IMR-90 (cell line): Measurements from ENCODE around the gene CTSO. TPM values are rescaled to one million over a fixed set of nuclear protein-coding genes. Genes with fewer than 3 reads are reported as not detected.
A peak's percentile ranks its signal among the peaks of the same experiment; 100 is the strongest.

Experiments
- ATAC-seq: fragments of 200-7000 bp; cut with Tn5 transposase; 2 replicates; pipeline ENCODE4 v1.9.1; 2020; ENCODE audit warnings: low read depth, mild to moderate bottlenecking, moderate library complexity
- BruUV-seq: library from RNA; stranded (reverse); fragments of 400-500 nt; replicated peaks from 2 replicates; lab custom pipeline; 2021; lab: Mats Ljungman, UMichigan
- CTCF ChIA-PET: fragments of 300-600 bp; formaldehyde crosslinking; extraction: SDS; loops from one replicate; lab custom pipeline; 2021; ENCODE audit warnings: antibody characterized with exemption; lab: Yijun Ruan, JAX
- POLR2A ChIA-PET: fragments of 300-600 bp; sonication (Branson Sonifier 250); formaldehyde crosslinking; loops from one replicate; lab custom pipeline; 2022; ENCODE audit warnings: antibody characterized with exemption; ENCODE audit not compliant: unreplicated experiment; lab: Charles Lee
- DNase-seq: peaks from one replicate; pipeline ENCODE4 v3.0.0; 2013
- H2AFZ ChIP-seq: replicated peaks from 2 replicates; pipeline ENCODE3; 2013; ENCODE audit warnings: low read length, mild to moderate bottlenecking; ENCODE audit not compliant: poor library complexity
- H2AK5ac ChIP-seq: 2 replicates; pipeline ENCODE4 v1.6.1; 2013; ENCODE audit warnings: low read depth, low read length, inconsistent platforms
- H2AK9ac ChIP-seq: replicated peaks from 2 replicates; pipeline ENCODE3; 2013; ENCODE audit warnings: mild to moderate bottlenecking, low read depth, low read length, moderate library complexity; ENCODE audit not compliant: poor library complexity
- H2BK120ac ChIP-seq: 2 replicates; pipeline ENCODE4 v1.6.1; 2013; ENCODE audit warnings: low read depth, low read length, inconsistent platforms
- H2BK15ac ChIP-seq: 3 replicates; pipeline ENCODE4 v1.6.1; 2013; ENCODE audit warnings: low read depth, low read length, inconsistent platforms
- H2BK20ac ChIP-seq: 2 replicates; pipeline ENCODE4 v1.6.1; 2013; ENCODE audit warnings: low read depth, mild to moderate bottlenecking, inconsistent platforms, low read length, moderate library complexity
- H2BK5ac ChIP-seq: 2 replicates; pipeline ENCODE4 v1.6.1; 2013; ENCODE audit warnings: mild to moderate bottlenecking, low read depth, low read length, inconsistent platforms; ENCODE audit not compliant: poor library complexity, severe bottlenecking
- H3K14ac ChIP-seq: replicated peaks from 2 replicates; pipeline ENCODE4 v1.6.1; 2013; ENCODE audit warnings: low read depth, low read length, inconsistent platforms
- H3K18ac ChIP-seq: 2 replicates; pipeline ENCODE4 v1.6.1; 2013; ENCODE audit warnings: low read depth, low read length, control low read depth
- H3K23ac ChIP-seq: 2 replicates; pipeline ENCODE4 v1.6.1; 2013; ENCODE audit warnings: low read depth, low read length, inconsistent platforms
- H3K27ac ChIP-seq: 2 replicates; pipeline ENCODE4 v1.5.1; 2013; ENCODE audit warnings: mild to moderate bottlenecking, control low read depth, low read length; ENCODE audit not compliant: insufficient read depth
- H3K27me3 ChIP-seq: 2 replicates; pipeline ENCODE4 v1.6.1; 2013; ENCODE audit warnings: low read length; ENCODE audit not compliant: control insufficient read depth, insufficient read depth
- H3K36me3 ChIP-seq: 2 replicates; pipeline ENCODE4 v1.6.1; 2013; ENCODE audit warnings: low read length, mixed read lengths; ENCODE audit not compliant: control insufficient read depth, insufficient read depth
- H3K4ac ChIP-seq: 2 replicates; pipeline ENCODE4 v1.6.1; 2013; ENCODE audit warnings: low read depth, low read length, inconsistent platforms
- H3K4me1 ChIP-seq: 2 replicates; pipeline ENCODE4 v1.6.1; 2013; ENCODE audit warnings: low read length, mixed read lengths; ENCODE audit not compliant: control insufficient read depth, insufficient read depth
- H3K4me2 ChIP-seq: 2 replicates; pipeline ENCODE4 v1.6.1; 2013; ENCODE audit warnings: low read depth, mild to moderate bottlenecking, control low read depth, low read length, moderate library complexity
- H3K4me3 ChIP-seq: 2 replicates; pipeline ENCODE4 v1.5.1; 2013; ENCODE audit warnings: low read depth, mild to moderate bottlenecking, control low read depth, low read length, moderate library complexity; ENCODE audit not compliant: insufficient read depth
- H3K56ac ChIP-seq: 2 replicates; pipeline ENCODE4 v1.6.1; 2013; ENCODE audit warnings: low read length, inconsistent platforms; ENCODE audit not compliant: insufficient read depth; ENCODE audit errors: extremely low read depth
- H3K79me1 ChIP-seq, 2 experiments: 2 replicates each; pipeline ENCODE4 v1.6.1; 2013; ENCODE audit warnings: low read length in 2 of 2, inconsistent platforms in 1 of 2, low read depth in 1 of 2
- H3K9ac ChIP-seq: 2 replicates; pipeline ENCODE4 v1.6.1; 2013; ENCODE audit warnings: low read depth, low read length, control low read depth
- H3K9me1 ChIP-seq: 2 replicates; pipeline ENCODE4 v1.6.1; 2013; ENCODE audit warnings: low read length, inconsistent platforms; ENCODE audit not compliant: insufficient read depth
- H3K9me3 ChIP-seq: 2 replicates; pipeline ENCODE4 v1.6.1; 2013; ENCODE audit warnings: low read length; ENCODE audit not compliant: control insufficient read depth, insufficient read depth
- H4K20me1 ChIP-seq: 2 replicates; pipeline ENCODE4 v1.6.1; 2013; ENCODE audit warnings: low read length, inconsistent platforms; ENCODE audit not compliant: insufficient read depth
- H4K5ac ChIP-seq: 2 replicates; pipeline ENCODE4 v1.6.1; 2013; ENCODE audit warnings: mild to moderate bottlenecking, low read depth, low read length, control low read depth
- H4K8ac ChIP-seq, 2 experiments: 2 replicates each; pipeline ENCODE4 v1.6.1; 2013; ENCODE audit warnings: low read depth in 2 of 2, low read length in 2 of 2, control low read depth in 1 of 2, inconsistent platforms in 1 of 2
- H4K91ac ChIP-seq: 2 replicates; pipeline ENCODE4 v1.6.1; 2013; ENCODE audit warnings: low read depth, low read length, inconsistent platforms; ENCODE audit not compliant: insufficient read depth
- CHD1 ChIP-seq: IDR thresholded peaks from 2 replicates; pipeline ENCODE4 v1.6.1; 2012; ENCODE audit warnings: low read depth, low read length, improper control_type of control experiment
- FOS ChIP-seq: fragments of 150-350 bp; IDR thresholded peaks from 2 replicates; pipeline ENCODE4 v1.6.1; 2016; ENCODE audit warnings: low read depth, low read length
- MAFK ChIP-seq: IDR thresholded peaks from 2 replicates; pipeline ENCODE4 v1.6.1; 2012; ENCODE audit warnings: low read depth, low read length, improper control_type of control experiment
- MXI1 ChIP-seq: IDR thresholded peaks from 2 replicates; pipeline ENCODE4 v1.6.1; 2012; ENCODE audit warnings: low read depth, mild to moderate bottlenecking, low read length, moderate library complexity, borderline replicate concordance
- RAD21 ChIP-seq: IDR thresholded peaks from 2 replicates; pipeline ENCODE4 v1.6.1; 2012; ENCODE audit warnings: low read length, improper control_type of control experiment
- RCOR1 ChIP-seq: IDR thresholded peaks from 2 replicates; pipeline ENCODE4 v1.6.1; 2012; ENCODE audit warnings: mild to moderate bottlenecking, low read length, improper control_type of control experiment; ENCODE audit not compliant: insufficient replicate concordance
- RFX5 ChIP-seq: IDR thresholded peaks from 2 replicates; pipeline ENCODE4 v1.8.0; 2012; ENCODE audit warnings: low read depth, mild to moderate bottlenecking, low read length, moderate library complexity
- WGBS, 2 experiments: methylation state at CpG; one replicate each; pipeline versions ENCODE4 v1.1.5 to v1.1.7; 2013; ENCODE audit warnings: missing lambda C conversion rate in 2 of 2; ENCODE audit not compliant: insufficient read length in 1 of 2; ENCODE audit errors: extremely low coverage in 2 of 2; 5-methylcytosine and 5-hydroxymethylcytosine counted together
- dilution Hi-C: fragments of 300-500 bp; cut with HindIII; formaldehyde crosslinking; loops from one replicate; pipeline ENCODE4 v1.14.3; 2018; ENCODE audit warnings: low sequenced_read_pairs; ENCODE audit not compliant: unreplicated experiment
- in situ Hi-C: fragments of 300-500 bp; cut with MboI; formaldehyde crosslinking; loops from 3 replicates; pipeline ENCODE4 v1.14.3; 2019; ENCODE audit warnings: low sequenced_read_pairs, inconsistent platforms, mixed read lengths
- intact Hi-C: fragments of 100-400 bp; cut with micrococcal nuclease; formaldehyde crosslinking; loops from 2 replicates; pipeline ENCODE4 v1.10.0; 2022
- polyA plus RNA-seq, 3 experiments: library from polyadenylated mRNA; depleted of rRNA; stranded (reverse); fragments of >200 nt; gene quantifications; 2 replicates each; pipeline ENCODE4 v1.2.3, GENCODE V29; 2012; ENCODE audit warnings: low replicate concordance in 1 of 3
- total RNA-seq: library from RNA; depleted of rRNA; stranded (reverse); fragments of >200 nt; gene quantifications from 2 replicates; pipeline ENCODE4 v1.2.3, GENCODE V29; 2012; rRNA removed

Gene CTSO
- total and polyA plus RNA-seq, 2 of the 4 experiments (the other 2 are of a cell fraction) = 2.9 to 3.9 TPM

DNA sequence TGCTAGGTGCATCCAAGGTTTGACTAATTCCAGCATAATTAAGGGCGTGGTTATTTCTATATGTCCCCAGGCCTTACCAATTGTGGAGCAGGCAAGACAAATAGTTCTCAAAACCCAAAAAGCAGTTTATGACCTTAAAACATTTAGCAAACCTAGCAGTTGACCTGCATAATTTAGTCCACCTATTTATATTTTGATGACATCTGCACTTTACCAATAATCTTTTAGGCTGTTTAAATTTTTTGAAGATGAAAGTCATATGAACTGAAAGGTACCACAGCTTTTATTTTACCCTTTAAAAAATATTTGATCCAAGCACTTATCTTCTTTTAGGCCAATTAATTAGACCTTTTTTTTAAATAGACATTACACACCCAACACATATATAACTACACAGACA is 77.8 kb downstream of the CTSO start:
- no peak overlapping the region for H3K27ac ChIP-seq
- H3K4ac ChIP-seq = no peak overlapping the region
- no peaks in the 10 kb centered on the region for H3K79me1 ChIP-seq
- H3K9me3 ChIP-seq = no peaks in the 10 kb centered on the region
- H4K20me1 ChIP-seq = no peaks in the 10 kb centered on the region
- H4K5ac ChIP-seq = no peak overlapping the region
- no peaks in the 10 kb centered on the region for H3K4me1 ChIP-seq
- H2AK5ac ChIP-seq = no peak overlapping the region
- no peak for TF ChIP-seq RAD21
- no peak for TF ChIP-seq MXI1
- peak; percentile 57; the same call in 1 of the 2 replicates for TF ChIP-seq MAFK
- no peak for TF ChIP-seq RFX5
- TF ChIP-seq CHD1 = no peak
- no peak for TF ChIP-seq RCOR1
- TF ChIP-seq FOS = no peak
- H2BK120ac ChIP-seq = no peak overlapping the region
- no peak for DNase-seq
- no peak for ATAC-seq
- WGBS, 2 experiments = no CpG with 5 or more reads among the region's 1 CpG
- no peak overlapping the region for H4K91ac ChIP-seq
- dilution Hi-C loops (no loop called here), intact Hi-C loops (no loop called here), in situ Hi-C loops (no loop called here)
- no peak overlapping the region for H3K4me2 ChIP-seq
- H3K9ac ChIP-seq = no peak overlapping the region
- no peak overlapping the region for H3K4me3 ChIP-seq
- BruUV-seq = no TSS peak
- no peak overlapping the region for H2BK5ac ChIP-seq
- no peak overlapping the region for H2BK15ac ChIP-seq
- H3K14ac ChIP-seq = no peak overlapping the region
- H3K9me1 ChIP-seq = no peaks in the 10 kb centered on the region
- no peak overlapping the region for H3K23ac ChIP-seq
- POLR2A ChIA-PET = no interaction called here
- no peak overlapping the region for H3K18ac ChIP-seq
- no peak overlapping the region for H2AFZ ChIP-seq
- no peak overlapping the region for H2AK9ac ChIP-seq
- H3K36me3 ChIP-seq = no peaks in the 10 kb centered on the region
- H2BK20ac ChIP-seq = no peak overlapping the region
- no peaks in the 10 kb centered on the region for H3K27me3 ChIP-seq
- no peak overlapping the region for H3K56ac ChIP-seq
- H4K8ac ChIP-seq = no peak overlapping the region
- CTCF ChIA-PET = no interaction called here

Other genes starting within 250 kb of the CTSO start
- 2.8 and 2.9 TPM in 2 replicates for gene GUCY1B1, start 194.8 kb downstream of the CTSO start, total RNA-seq
- 2.6 and 3.8 TPM in 2 replicates for gene GUCY1B1, start 194.8 kb downstream of the CTSO start, polyA plus RNA-seq (2012; rRNA removed)
- gene ASIC5, start 87.6 kb downstream of the CTSO start, total RNA-seq = not detected in 2 replicates
- not detected in 2 replicates for gene ASIC5, start 87.6 kb downstream of the CTSO start, polyA plus RNA-seq (2012; rRNA removed)
- gene TDO2, start 50.2 kb downstream of the CTSO start, total RNA-seq = 0.18 and 0.28 TPM in 2 replicates
- gene TDO2, start 50.2 kb downstream of the CTSO start, polyA plus RNA-seq (2012; rRNA removed) = 0.09 and 0.19 TPM in 2 replicates